HG02623 (cell line): Measurements from ENCODE around the gene UTS2R.
"Not testable (repeated sequence)": the region's sequence is repeated elsewhere in the genome, so short reads cannot be mapped to it uniquely, and the experiment has no call there.

Source experiments
- ATAC-seq: cut with Tn5 transposase; IDR thresholded peaks from one replicate; pipeline ENCODE4 v1.9.1; 2021; ENCODE audit warnings: moderate library complexity; ENCODE audit not compliant: unreplicated experiment

UTS2R gene

DNA sequence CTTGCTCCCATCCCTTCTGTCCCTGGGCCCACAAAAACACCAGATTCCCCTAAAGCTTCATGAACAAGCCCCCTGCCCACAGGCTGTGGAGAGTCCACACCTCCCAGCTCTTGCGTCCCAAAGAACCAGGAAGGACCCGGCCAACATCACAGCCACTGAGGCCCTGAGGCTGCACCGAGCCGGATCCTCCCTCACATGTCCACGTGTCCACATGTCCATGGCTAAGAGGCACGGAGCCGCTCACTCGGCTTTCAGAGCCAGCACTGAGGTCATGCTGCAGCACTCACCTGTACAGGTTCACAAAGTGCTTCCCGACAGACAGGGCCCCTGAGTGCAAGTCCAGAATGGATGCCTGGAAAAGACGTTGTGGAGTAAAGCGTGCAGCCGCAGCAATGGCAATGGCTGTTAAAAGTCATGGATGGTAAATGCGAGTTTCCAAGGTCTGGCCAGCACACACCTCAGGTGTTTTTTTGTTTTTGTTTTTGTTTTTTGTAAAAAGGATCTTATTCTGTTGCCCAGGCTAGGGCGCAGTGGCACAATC, 34.6 kb downstream of the UTS2R start:
- no peak for ATAC-seq

- ATAC-seq: no peak
Measured at GRCh38 chr17:82407255-82407654, 35.7 kb downstream of the UTS2R start.

DNA sequence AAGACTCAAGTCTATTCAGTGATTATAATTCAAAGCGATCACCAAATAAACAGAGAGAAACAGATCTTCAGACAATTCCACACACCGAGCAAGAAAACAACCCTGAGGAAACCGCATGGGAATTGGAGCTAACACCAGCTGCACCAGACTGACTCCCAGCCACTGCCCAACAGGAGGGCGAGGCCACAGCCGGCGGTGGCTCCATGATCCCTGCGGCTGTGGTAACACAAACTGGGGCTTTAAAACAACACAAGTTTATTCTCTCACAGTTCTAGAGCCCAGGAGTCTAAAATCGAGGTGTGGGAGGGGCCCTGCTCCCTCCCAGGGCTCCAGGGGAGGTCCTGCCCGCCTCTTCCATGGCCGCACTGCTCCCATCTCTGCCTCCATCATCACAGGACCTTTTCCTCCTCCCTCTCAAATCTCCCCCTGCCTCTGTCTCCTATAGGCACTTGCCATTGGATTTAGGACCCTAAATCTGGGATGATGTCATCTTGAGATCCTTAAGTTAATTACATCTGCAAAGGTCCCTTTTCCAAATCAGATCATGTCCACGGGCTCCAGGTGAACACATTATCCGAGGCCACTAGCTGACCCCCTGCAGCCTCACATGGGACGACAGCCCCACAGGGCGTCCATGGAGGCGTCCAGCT, 36.8 kb downstream of the UTS2R start:
- ATAC-seq: no peak

DNA sequence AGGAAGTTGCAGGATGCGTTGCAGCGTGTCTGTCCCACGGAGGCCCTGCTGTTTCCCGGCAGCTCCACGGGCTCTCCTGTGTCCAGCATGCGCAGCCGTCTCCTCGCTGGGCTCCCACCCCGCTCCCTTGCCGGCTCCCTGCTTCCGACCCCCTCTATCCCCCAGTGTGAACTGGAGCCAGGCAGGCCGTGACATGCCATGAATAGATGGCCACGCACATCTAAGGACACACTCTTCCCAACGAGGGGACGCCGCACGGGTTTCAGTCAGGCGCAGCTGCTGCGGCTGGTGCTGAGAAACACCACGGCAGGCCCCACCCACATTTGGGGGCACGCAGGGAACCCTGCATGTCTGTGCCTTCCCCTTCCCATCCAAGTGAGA, 37.4 kb downstream of the UTS2R start:
- ATAC-seq: no peak

- no peak for ATAC-seq
Measured at GRCh38 chr17:82410014-82410716, 38.6 kb downstream of the UTS2R start.

GRCh38 chr17:82411396-82412053, 40.0 kb downstream of the UTS2R start:
- ATAC-seq: no peak

DNA sequence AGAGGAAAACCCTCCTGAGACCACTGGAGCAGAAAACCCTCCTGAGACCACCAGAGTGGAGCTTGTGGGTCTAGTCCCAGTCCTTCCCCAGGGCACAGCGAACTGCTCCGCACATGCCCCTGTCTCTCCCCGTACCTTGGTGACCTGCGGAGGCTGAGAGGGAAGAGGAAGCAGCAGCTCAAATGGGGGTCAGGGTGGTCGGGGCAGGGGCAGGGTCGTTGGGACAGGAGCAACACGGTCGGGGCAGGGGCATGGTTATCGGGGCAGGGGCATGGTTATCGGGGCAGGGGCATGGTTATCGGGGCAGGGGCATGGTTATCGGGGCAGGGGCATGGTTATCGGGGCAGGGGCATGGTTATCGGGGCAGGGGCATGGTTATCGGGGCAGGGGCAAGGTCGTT, 40.5 kb downstream of the UTS2R start:
- not testable (repeated sequence) for ATAC-seq

- no peak for ATAC-seq
Measured at GRCh38 chr17:82412535-82413520, 41.3 kb downstream of the UTS2R start.

GRCh38 chr17:82414548-82415281, 43.1 kb downstream of the UTS2R start:
- ATAC-seq: no peak

DNA sequence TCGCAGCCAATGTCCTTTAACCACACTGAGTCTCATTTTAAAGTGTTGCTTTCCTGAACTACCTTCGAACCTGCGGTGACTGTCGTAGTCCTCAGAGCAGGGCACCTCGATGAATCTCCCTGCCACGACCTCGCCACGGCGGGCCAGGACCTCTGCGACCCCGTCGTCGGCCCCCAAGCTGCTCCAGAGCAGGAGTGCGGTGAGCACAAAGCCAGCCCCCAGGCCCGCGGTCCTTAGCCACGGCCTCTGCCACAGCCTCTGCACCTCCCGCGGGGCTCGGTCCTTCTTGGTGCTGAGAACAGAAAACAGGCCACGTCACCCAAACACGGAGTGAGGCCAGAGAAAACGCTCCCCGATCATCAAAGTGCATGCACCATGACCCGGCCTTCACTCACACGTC, 43.8 kb downstream of the UTS2R start:
- no peak for ATAC-seq

DNA sequence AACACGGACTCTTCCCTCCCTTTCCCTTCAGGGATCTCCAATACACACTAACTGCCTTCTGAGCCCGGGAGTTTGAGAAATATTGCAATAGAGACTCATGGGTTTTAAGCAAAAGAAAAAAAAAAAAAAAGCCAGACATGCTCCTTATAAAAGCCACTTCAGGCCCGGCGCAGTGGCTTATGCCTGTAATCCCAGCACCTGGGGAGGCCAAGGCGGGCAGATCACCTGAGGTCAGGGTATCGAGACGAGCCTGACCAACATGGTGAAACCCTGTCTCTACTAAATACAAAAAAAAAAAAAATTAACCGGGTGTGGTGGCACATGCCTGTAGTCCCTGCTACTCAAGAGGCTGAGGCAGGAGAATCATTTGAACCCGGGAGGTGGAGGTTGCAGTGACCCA, 44.2 kb downstream of the UTS2R start:
- ATAC-seq: no peak

GRCh38 chr17:82416264-82416663, 44.7 kb downstream of the UTS2R start:
- ATAC-seq: no peak

GRCh38 chr17:82416771-82417170, 45.2 kb downstream of the UTS2R start:
- ATAC-seq: no peak

GRCh38 chr17:82418001-82418986, 46.7 kb downstream of the UTS2R start, which contains the start of the genes HEXD and OGFOD3:
Gene HEXD (plus strand): TSS chr17:82418347. CDS start chr17:82419800, 1,453 bp downstream.
Gene OGFOD3 (minus strand): TSS chr17:82418586. CDS start chr17:82418485, 101 bp downstream.
- ATAC-seq: peak; percentile 84

DNA sequence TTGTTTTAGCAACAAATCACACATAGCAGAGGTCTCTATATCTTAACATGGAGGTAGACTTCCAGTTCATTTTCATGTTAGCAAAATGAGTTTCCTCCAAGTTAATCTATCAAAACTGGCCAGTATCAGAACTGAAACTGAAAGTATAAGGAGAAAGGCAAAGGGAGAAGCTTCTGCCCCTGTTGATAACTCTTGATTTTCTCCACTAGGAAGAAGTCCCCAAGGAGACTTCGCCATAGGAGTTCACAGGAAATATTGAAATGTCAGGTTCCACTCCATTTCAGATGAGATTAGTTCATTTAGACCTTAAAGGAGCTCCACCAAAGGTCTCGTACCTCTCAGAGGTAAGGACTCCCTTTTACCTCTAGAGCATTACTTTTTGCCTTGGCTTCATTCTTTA, 48.0 kb downstream of the UTS2R start:
- no peak for ATAC-seq

GRCh38 chr17:82424001-82424862, 52.7 kb downstream of the UTS2R start:
- no peak for ATAC-seq

DNA sequence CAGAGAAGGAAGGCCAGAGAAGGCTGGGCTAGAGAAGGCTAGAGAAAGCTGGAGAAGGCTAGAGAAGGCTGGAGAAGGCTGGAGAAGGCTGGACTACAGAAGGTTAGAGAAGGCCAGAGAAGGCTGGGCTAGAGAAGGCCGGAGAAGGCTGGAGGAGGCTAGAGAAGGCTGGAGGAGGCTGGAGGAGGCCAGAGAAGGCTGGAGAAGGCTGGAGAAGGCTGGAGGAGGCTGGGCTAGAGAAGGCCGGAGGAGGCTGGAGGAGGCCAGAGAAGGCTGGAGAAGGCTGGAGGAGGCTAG, 53.2 kb downstream of the UTS2R start:
- no peak for ATAC-seq
